Small intestine (tissue), 7 donors: ENCODE measurements around the gene DACT2. TPM values are rescaled to one million over a fixed set of nuclear protein-coding genes. Genes with fewer than 3 reads are reported as not detected.

Source experiments
- DNase-seq, 2 donors: peaks; one replicate each; pipeline versions ENCODE4 v3.0.0 to v3.0.0-alpha.2; 2013
- FAIRE-seq: peaks from 2 replicates; lab custom pipeline; 2012; peaks lifted over from hg19 to GRCh38; lab: Jason Lieb, UNC
- H3K27ac ChIP-seq, 3 donors: one replicate each; pipeline ENCODE4 v1.5.1; 2013; ENCODE audit warnings: low read length in 2 of 3, mild to moderate bottlenecking in 2 of 3, control low read depth in 1 of 3, inconsistent platforms in 1 of 3, low read depth in 1 of 3, moderate library complexity in 1 of 3
- H3K27me3 ChIP-seq, 3 donors: one replicate each; pipeline ENCODE4 v1.6.1; 2013; ENCODE audit warnings: low read length in 3 of 3, inconsistent platforms in 1 of 3; ENCODE audit not compliant: control insufficient read depth in 3 of 3, insufficient read depth in 3 of 3
- H3K36me3 ChIP-seq, 3 donors: one replicate each; pipeline ENCODE4 v1.6.1; 2013; ENCODE audit warnings: low read length in 3 of 3, inconsistent platforms in 1 of 3, low read depth in 1 of 3, mild to moderate bottlenecking in 1 of 3, moderate library complexity in 1 of 3; ENCODE audit not compliant: control insufficient read depth in 3 of 3, insufficient read depth in 2 of 3
- H3K4me1 ChIP-seq, 3 donors: one replicate each; pipeline ENCODE4 v1.6.1; 2013; ENCODE audit warnings: low read length in 2 of 3, inconsistent platforms in 1 of 3, low read depth in 1 of 3, mild to moderate bottlenecking in 1 of 3, moderate library complexity in 1 of 3; ENCODE audit not compliant: control insufficient read depth in 3 of 3, insufficient read depth in 2 of 3
- H3K4me3 ChIP-seq, 3 donors: one replicate each; pipeline ENCODE4 v1.5.1; 2013; ENCODE audit warnings: low read length in 3 of 3, control low read depth in 1 of 3, inconsistent platforms in 1 of 3, low read depth in 1 of 3, mild to moderate bottlenecking in 1 of 3, moderate library complexity in 1 of 3
- H3K9me3 ChIP-seq, 2 donors: one replicate each; pipeline ENCODE4 v1.6.1; 2013; ENCODE audit warnings: low read depth in 1 of 2, low read length in 1 of 2; ENCODE audit not compliant: control insufficient read depth in 2 of 2, insufficient read depth in 1 of 2
- WGBS, 3 donors: extraction: QIAGEN DNeasy Blood & Tissue Kit; methylation state at CpG; one replicate each; pipeline ENCODE4 v1.1.7; 2013; 5-methylcytosine and 5-hydroxymethylcytosine counted together
- polyA plus RNA-seq, 4 donors: library from polyadenylated mRNA; stranded (reverse) in 3 of 4; unstranded in 1 of 4; fragments of 200-250 nt in 3 of 4; fragments of 120-200 nt in 1 of 4; gene quantifications; one replicate each; pipeline versions ENCODE4 v1.2.1 to v1.2.3, GENCODE V29; 2013
- donor health status: healthy with polysubstance abuse.
- donor health status: control.
- donor health status: control.
- donor health status: Bipolar disorder and iron deficiency.
- donor health status: healthy.

DACT2 gene
- polyA plus RNA-seq, 4 donors: 0.48 to 7.7 (median 0.54) TPM; not detected in 1

DNA sequence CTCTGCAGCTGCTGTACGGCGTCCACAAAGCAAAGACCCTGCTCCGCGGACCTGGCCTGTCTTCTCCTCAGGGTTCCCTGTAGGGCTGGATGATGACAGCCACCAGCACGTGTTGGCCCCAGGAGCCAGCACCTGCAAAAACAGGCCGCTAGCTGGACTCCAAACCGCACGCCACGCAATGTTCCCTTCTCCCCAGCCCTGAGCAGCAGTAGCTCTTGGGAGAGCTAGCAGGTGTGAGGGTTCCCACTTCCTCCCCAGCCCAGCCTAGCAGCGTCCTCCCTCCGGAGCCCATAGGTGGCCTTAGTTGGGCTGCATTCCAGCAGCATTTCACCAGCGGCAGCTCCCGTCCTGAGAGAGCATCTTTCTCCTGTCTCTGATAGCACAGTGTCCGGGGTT is 42.3 kb downstream of the DACT2 start:
- Histone ChIP-seq H3K36me3 (no peaks in the 10 kb centered on the region), H3K4me1 (peaks cover 0 to 25% (median 6%) of the 10 kb centered on the region in 3 donors), H3K27ac (no peak overlapping the region), H3K27me3 (no peaks in the 10 kb centered on the region), H3K9me3 (no peaks in the 10 kb centered on the region), H3K4me3 (no peak overlapping the region)
- FAIRE-seq (no peak), DNase-seq (no peak)
- WGBS, 3 donors: 62 to 75% (median 73%) methylated on average over 14 of the region's 14 CpGs

GRCh38 chr6:168276576-168277273 is 42.9 kb downstream of the DACT2 start:
- 91 to 94% (median 93%) methylated on average over 32 of the region's 32 CpGs for WGBS, 3 donors
- H3K4me1 ChIP-seq: peaks cover 0 to 26% (median 6%) of the 10 kb centered on the region in 3 donors
- FAIRE-seq: no peak
- DNase-seq: no peak
- no peaks in the 10 kb centered on the region for H3K27me3 ChIP-seq
- no peaks in the 10 kb centered on the region for H3K9me3 ChIP-seq
- no peak overlapping the region for H3K4me3 ChIP-seq
- H3K27ac ChIP-seq: no peak overlapping the region
- no peaks in the 10 kb centered on the region for H3K36me3 ChIP-seq

GRCh38 chr6:168275168-168275567 is 44.4 kb downstream of the DACT2 start:
- Histone ChIP-seq H3K9me3 (no peaks in the 10 kb centered on the region), H3K4me1 (peaks cover 0 to 26% (median 6%) of the 10 kb centered on the region in 3 donors), H3K36me3 (no peaks in the 10 kb centered on the region), H3K4me3 (no peak overlapping the region), H3K27ac (no peak overlapping the region), H3K27me3 (no peaks in the 10 kb centered on the region)
- FAIRE-seq (no peak), DNase-seq (no peak)
- WGBS, 3 donors: 60 to 65% (median 60%) methylated on average over 12 of the region's 12 CpGs

DNA sequence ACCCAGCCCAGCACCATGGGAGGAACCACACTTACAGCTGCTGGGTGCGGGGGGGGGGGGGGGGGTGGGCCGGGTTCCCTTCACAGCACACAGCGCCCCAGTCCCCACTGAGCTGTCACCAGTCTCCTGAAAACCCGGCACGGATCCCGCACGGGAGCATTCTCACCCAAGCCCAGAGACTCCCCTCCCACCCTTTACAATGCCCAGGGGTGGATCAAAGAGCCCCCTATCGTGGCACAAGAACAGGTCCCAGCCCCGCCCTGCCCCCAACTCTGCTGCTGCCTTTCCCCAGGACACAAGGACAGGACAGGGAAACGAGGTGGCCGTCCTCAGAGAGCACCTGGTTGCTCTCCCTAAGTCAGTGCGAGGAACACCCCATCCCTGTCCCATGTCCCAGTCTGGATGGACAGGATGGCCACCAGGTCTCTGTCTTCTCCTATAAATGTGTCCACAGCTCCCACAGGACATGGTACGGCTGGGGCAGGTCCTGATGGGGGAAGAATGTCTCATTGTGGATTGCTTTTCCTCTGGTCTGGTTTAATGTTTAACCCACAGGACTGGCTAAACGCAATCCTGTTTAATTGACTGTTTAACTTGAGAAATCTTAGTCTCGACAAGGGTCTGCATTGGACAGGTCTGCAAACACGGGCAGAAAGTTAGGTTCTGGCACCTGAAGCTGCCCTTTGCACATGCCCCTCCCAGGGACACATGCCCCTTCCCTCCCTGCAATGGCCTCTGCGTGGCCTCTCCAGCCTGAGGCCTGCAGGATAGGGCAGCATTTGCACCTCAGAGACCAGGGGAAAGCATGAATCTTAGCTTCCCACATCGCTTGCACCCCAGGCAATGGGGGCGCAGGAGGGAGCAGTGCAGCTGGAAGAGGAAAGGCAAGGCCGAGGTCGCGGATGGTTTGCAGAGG is 45.3 kb downstream of the DACT2 start:
- Histone ChIP-seq H3K4me3 (peak overlapping the region in 2 of 3 donors; percentile 1 to 7), H3K27me3 (no peaks in the 10 kb centered on the region), H3K27ac (peak overlapping the region in 2 of 3 donors; percentile 45 to 82), H3K36me3 (no peaks in the 10 kb centered on the region), H3K4me1 (peaks cover 0 to 26% (median 6%) of the 10 kb centered on the region in 3 donors), H3K9me3 (no peaks in the 10 kb centered on the region)
- FAIRE-seq (no peak), DNase-seq (peak; percentile 81 to 91)
- WGBS, 3 donors: 12 to 44% (median 23%) methylated on average over 21 to 22 of the region's 22 CpGs

GRCh38 chr6:168273441-168274036 is 46.0 kb downstream of the DACT2 start:
- 14 to 54% (median 35%) methylated on average over 17 of the region's 17 CpGs for WGBS, 3 donors
- H3K36me3 ChIP-seq: no peaks in the 10 kb centered on the region
- FAIRE-seq (no peak), DNase-seq (peak in 1 of 2 donors; percentile 2)
- peak overlapping the region in 2 of 3 donors; percentile 1 to 7 for H3K4me3 ChIP-seq
- peak overlapping the region in 2 of 3 donors; percentile 74 to 82 for H3K27ac ChIP-seq
- H3K27me3 ChIP-seq: no peaks in the 10 kb centered on the region
- peaks cover 0 to 26% (median 6%) of the 10 kb centered on the region in 3 donors for H3K4me1 ChIP-seq
- no peaks in the 10 kb centered on the region for H3K9me3 ChIP-seq

- Histone ChIP-seq H3K9me3 (no peaks in the 10 kb centered on the region), H3K36me3 (no peaks in the 10 kb centered on the region), H3K27ac (peak overlapping the region in 1 of 3 donors; percentile 82), H3K4me1 (peaks cover 0 to 26% (median 6%) of the 10 kb centered on the region in 3 donors), H3K4me3 (no peak overlapping the region), H3K27me3 (no peaks in the 10 kb centered on the region)
- DNase-seq: peak; percentile 31 to 64
- 29 to 42% (median 31%) methylated on average over 17 of the region's 17 CpGs for WGBS, 3 donors
- no peak for FAIRE-seq
Observed at GRCh38 chr6:168272415-168273325, 46.9 kb downstream of the DACT2 start.

- Histone ChIP-seq H3K4me1 (peaks cover 0 to 30% (median 6%) of the 10 kb centered on the region in 3 donors), H3K27ac (no peak overlapping the region), H3K27me3 (no peaks in the 10 kb centered on the region), H3K36me3 (no peaks in the 10 kb centered on the region), H3K9me3 (no peaks in the 10 kb centered on the region), H3K4me3 (no peak overlapping the region)
- DNase-seq: no peak
- no peak for FAIRE-seq
- WGBS, 3 donors: 90 to 94% (median 92%) methylated on average over 19 of the region's 19 CpGs
Observed at GRCh38 chr6:168270274-168271172, 49.1 kb downstream of the DACT2 start.
